Ishikawa (cell line): ENCODE data around the gene ITPR1.

Experiments used
- CEBPB ChIP-seq: IDR thresholded peaks from 2 replicates; pipeline ENCODE4 v1.6.1; 2012
- EP300 ChIP-seq: IDR thresholded peaks from 2 replicates; pipeline ENCODE4 v1.6.1; 2012; ENCODE audit warnings: borderline replicate concordance
- RAD21 ChIP-seq: IDR thresholded peaks from 2 replicates; pipeline ENCODE4 v1.6.1; 2012; ENCODE audit warnings: low read depth
- TF ChIP-seq, protein P1 (sequence below): IDR thresholded peaks from 2 replicates; pipeline ENCODE4 v1.6.1; 2012

DNA sequence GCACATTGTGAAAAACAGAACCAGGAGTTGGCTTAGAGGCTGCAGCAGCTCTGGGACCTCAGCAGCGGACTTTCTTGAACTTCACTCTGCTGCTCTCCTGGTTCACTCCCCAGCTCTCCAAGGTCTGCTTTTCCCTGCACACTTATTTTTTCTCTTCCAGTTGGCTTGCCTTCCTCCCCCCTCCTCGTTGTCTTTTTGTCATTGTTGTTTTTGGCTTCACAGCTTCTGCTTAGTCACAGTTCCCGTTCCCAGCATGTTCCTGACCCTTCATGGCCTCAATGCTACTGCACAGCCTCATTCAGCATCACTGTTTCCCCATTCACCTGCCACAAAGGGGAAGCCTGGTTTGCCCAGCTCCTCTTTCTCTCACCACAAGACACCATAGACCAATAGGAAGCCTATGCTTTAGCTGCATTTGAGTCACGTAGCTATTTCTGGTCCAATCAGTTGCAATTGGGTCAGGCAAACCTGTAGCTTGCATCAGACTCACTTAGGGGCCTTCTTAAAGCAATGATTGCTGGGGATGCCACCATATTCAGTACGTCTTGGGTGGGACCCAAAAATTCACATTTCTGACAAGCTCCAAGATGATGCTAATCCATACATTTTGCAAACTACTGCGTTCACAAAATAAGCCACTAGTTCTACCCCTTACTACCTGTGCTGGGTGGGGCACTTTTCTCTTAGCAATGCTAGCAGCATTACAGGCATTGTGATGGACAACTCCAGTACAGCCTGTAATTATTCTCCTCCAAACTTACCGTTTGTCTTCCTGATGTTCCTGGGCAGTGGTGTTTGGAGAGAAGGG lies 18.3 kb upstream of the ITPR1 start:
- TF ChIP-seq EP300: no peak
- TF ChIP-seq, protein P1, sequence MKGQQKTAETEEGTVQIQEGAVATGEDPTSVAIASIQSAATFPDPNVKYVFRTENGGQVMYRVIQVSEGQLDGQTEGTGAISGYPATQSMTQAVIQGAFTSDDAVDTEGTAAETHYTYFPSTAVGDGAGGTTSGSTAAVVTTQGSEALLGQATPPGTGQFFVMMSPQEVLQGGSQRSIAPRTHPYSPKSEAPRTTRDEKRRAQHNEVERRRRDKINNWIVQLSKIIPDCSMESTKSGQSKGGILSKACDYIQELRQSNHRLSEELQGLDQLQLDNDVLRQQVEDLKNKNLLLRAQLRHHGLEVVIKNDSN: no peak
- TF ChIP-seq CEBPB: no peak
- no peak for TF ChIP-seq RAD21
